SHP77 (cell line): ENCODE results near the gene FHAD1.
"Not testable (repeated sequence)": the region's sequence is repeated elsewhere in the genome, so short reads cannot be mapped to it uniquely, and the experiment has no call there.

Source experiments
- DNase-seq, 2 experiments: peaks; one replicate each; lab custom pipeline; 2025; lab: John Stamatoyannopoulos, UW

FHAD1 gene

GRCh38 chr1:15276691-15277446, 29.8 kb downstream of the FHAD1 start:
- DNase-seq: no peak

GRCh38 chr1:15277447-15277838, 30.4 kb downstream of the FHAD1 start:
- no peak for DNase-seq

GRCh38 chr1:15277933-15278332, 30.9 kb downstream of the FHAD1 start:
- DNase-seq: no peak

- DNase-seq: no peak
Observed at GRCh38 chr1:15279576-15280230, 32.7 kb downstream of the FHAD1 start.

- DNase-seq: no peak
Observed at GRCh38 chr1:15280416-15280815, 33.4 kb downstream of the FHAD1 start.

GRCh38 chr1:15282038-15282437, 35.0 kb downstream of the FHAD1 start:
- DNase-seq: no peak

GRCh38 chr1:15282810-15283474, 35.9 kb downstream of the FHAD1 start:
- no peak for DNase-seq

- DNase-seq: peak; percentile 18 to 59
Observed at GRCh38 chr1:15283526-15283925, 36.5 kb downstream of the FHAD1 start.

GRCh38 chr1:15286452-15286851, 39.4 kb downstream of the FHAD1 start:
- DNase-seq: no peak

GRCh38 chr1:15287035-15287979, 40.3 kb downstream of the FHAD1 start:
- DNase-seq: no peak

- peak in 1 of 2 experiments; percentile 11 for DNase-seq
Observed at GRCh38 chr1:15288173-15288926, 41.3 kb downstream of the FHAD1 start.

GRCh38 chr1:15289251-15289651, 42.2 kb downstream of the FHAD1 start:
- no peak for DNase-seq

- DNase-seq: no peak
Observed at GRCh38 chr1:15290382-15290781, 43.4 kb downstream of the FHAD1 start.

- no peak for DNase-seq
Observed at GRCh38 chr1:15295696-15296095, 48.7 kb downstream of the FHAD1 start.

GRCh38 chr1:15296585-15297321, 49.7 kb downstream of the FHAD1 start:
- DNase-seq: no peak

- not testable (repeated sequence) for DNase-seq
Observed at GRCh38 chr1:15297975-15298374, 51.0 kb downstream of the FHAD1 start.

GRCh38 chr1:15299179-15299578, 52.2 kb downstream of the FHAD1 start:
- DNase-seq: no peak

- no peak for DNase-seq
Observed at GRCh38 chr1:15299806-15300205, 52.8 kb downstream of the FHAD1 start.

GRCh38 chr1:15303935-15304334, 56.9 kb downstream of the FHAD1 start:
- DNase-seq: no peak

GRCh38 chr1:15304708-15305467, 57.9 kb downstream of the FHAD1 start:
- peak; percentile 45 to 64 for DNase-seq
